IPS-18a (cell line): ENCODE results near the gene LRRC73.

ENCODE experiments used
- H3K27ac ChIP-seq: one replicate; pipeline ENCODE4 v1.5.1; 2013; ENCODE audit warnings: low read length
- H3K27me3 ChIP-seq: one replicate; pipeline ENCODE4 v1.6.1; 2013; ENCODE audit warnings: mild to moderate bottlenecking, low read length; ENCODE audit not compliant: control insufficient read depth, insufficient read depth
- H3K36me3 ChIP-seq: one replicate; pipeline ENCODE4 v1.6.1; 2013; ENCODE audit warnings: low read depth, low read length; ENCODE audit not compliant: control insufficient read depth
- H3K4me1 ChIP-seq: one replicate; pipeline ENCODE4 v1.6.1; 2013; ENCODE audit warnings: low read depth, low read length; ENCODE audit not compliant: control insufficient read depth
- H3K4me3 ChIP-seq: one replicate; pipeline ENCODE4 v1.5.1; 2013; ENCODE audit warnings: low read length
- H3K9ac ChIP-seq: one replicate; pipeline ENCODE4 v1.6.1; 2013; ENCODE audit warnings: mild to moderate bottlenecking, low read length, moderate library complexity
- H3K9me3 ChIP-seq: one replicate; pipeline ENCODE4 v1.6.1; 2013; ENCODE audit warnings: low read depth, low read length; ENCODE audit not compliant: control insufficient read depth

LRRC73 gene

DNA sequence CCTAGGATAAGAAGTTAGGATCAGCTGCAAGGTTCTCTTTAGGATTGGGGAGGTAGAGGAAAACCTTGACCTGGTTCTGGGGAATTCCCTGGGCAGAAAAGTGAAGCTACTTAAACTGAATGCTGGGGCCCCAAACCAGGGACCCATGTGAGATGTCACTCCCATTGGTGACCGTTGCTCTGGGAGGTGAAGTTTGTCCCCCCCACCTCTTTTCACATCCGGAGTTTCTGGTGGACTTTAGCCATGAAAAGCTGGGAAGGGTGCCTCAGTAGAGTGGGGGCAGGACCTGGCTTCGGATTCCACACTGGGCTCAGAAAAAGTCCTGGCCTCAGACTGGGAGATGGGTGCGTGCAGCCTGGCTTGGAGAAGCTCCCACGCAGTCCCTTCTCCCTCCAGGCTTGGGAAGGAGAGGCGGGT is 19.6 kb downstream of the LRRC73 start:
- Histone ChIP-seq H3K27me3 (no peaks in the 10 kb centered on the region), H3K9me3 (no peaks in the 10 kb centered on the region), H3K4me1 (no peaks in the 10 kb centered on the region), H3K27ac (no peak overlapping the region), H3K4me3 (no peak overlapping the region), H3K9ac (no peak overlapping the region), H3K36me3 (no peaks in the 10 kb centered on the region)

DNA sequence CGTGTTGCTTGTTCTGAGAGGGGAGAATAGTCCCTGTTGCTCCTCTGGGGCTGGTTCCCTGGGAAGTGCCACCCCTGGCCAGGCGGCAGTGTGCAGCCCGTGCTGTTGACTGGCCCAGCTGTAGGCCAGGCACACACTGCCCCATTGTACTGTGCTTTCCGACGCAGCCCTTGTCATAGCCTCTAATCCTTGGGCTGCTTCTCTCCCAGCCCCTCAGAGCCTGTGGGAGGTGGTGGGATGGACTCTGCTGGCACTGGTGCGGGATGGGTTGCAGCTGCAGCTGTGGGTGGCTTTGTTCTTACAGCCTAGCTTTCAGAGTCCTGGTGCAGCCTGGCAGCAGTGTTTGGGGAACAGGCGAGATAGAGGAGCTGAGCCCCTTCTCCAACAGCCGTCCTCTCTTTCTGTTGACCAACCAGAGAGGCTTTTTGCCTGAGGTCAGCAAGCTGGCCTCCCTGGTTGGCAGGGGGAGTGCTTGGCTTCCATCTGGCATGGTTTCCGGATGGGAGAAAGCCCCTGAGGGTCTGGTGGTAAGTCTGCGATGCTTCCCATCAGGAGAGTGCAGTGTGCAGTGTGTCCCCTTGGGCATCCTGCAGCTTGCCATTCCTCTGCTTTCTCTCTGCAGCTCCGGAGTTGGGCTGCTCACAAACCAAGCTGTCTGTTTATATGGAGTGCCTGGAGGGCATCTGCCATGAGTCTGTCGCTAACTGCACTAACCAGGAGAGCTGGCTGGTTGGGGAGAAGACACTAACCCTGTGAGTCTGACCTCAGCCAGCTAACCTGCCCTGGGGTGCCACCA is 20.7 kb downstream of the LRRC73 start:
- H3K27ac ChIP-seq = no peak overlapping the region

DNA sequence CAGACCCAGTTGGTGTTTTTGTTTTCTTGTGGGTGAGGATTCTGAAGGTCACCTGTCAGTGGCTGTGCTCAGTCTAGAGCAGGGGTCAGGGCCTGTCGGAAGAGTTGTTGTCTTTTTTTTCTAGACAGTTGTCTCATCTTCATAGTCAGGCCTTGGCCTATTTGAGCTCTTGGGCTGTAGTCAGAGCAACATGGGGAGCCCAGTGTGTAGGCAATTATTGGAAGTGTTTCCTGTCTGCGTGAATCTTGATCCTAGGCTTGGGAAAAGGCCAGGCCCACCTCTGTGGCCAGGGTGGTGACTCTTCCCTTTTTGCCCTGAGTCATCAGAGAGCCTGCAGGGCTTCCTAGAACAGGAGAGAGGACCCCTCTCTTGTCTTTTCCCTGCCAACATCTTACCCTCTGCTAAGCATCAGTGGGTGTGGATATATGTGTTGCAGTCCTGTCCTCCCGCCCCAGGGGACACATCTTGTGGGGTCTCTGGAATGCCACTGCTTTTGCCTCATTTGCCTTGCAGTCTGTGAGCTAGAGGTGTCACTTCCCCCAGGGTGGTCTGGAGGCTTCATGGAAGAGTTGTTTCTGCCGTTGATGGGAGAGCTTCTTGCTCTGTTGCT is 21.4 kb downstream of the LRRC73 start:
- no peaks in the 10 kb centered on the region for H3K4me1 ChIP-seq
- H3K27me3 ChIP-seq = no peaks in the 10 kb centered on the region
- H3K27ac ChIP-seq = no peak overlapping the region
- no peaks in the 10 kb centered on the region for H3K36me3 ChIP-seq
- no peak overlapping the region for H3K4me3 ChIP-seq
- no peaks in the 10 kb centered on the region for H3K9me3 ChIP-seq
- no peak overlapping the region for H3K9ac ChIP-seq

More for the DNA sequence above, 20.7 kb downstream of the LRRC73 start:
- H3K9ac ChIP-seq = no peak overlapping the region
- H3K4me1 ChIP-seq = no peaks in the 10 kb centered on the region
- H3K9me3 ChIP-seq = no peaks in the 10 kb centered on the region
- no peaks in the 10 kb centered on the region for H3K36me3 ChIP-seq
- no peaks in the 10 kb centered on the region for H3K27me3 ChIP-seq
- H3K4me3 ChIP-seq = no peak overlapping the region

DNA sequence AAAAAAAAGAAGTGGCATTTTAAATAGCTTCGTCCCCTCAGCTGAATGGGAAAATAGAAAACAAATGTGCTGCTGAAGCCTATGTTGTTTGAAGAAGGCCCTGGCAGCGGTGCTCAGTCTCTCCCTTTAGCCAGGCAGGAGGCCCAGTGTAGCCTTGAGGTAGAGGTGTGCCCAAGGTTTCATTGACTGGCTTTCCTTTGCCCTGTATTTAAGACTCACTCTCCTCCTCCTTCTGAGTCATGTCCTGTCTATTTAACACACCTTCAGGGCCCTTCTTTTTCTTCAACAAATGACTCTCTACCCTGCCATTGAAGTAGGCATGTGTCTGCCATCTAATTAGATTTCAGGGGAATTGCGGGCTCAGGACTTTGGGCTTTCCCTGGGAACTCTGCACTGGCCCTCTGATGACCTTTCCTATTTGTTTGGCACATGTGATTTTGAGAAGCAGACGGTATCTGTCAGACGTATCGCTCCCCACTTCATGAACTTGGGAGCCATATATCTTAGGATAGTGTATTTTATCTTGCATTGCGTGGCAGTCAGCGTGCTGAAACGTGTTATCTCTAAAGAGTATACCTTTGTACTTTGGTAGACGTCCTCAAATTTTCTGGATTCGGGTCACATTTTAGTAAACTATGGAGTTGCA is 28.4 kb downstream of the LRRC73 start:
- H3K36me3 ChIP-seq = peaks cover 3% of the 10 kb centered on the region
- H3K27me3 ChIP-seq = no peaks in the 10 kb centered on the region
- H3K27ac ChIP-seq = no peak overlapping the region
- no peaks in the 10 kb centered on the region for H3K9me3 ChIP-seq
- peak overlapping the region; percentile 32 for H3K4me3 ChIP-seq
- H3K9ac ChIP-seq = no peak overlapping the region
- H3K4me1 ChIP-seq = peaks cover 26% of the 10 kb centered on the region

DNA sequence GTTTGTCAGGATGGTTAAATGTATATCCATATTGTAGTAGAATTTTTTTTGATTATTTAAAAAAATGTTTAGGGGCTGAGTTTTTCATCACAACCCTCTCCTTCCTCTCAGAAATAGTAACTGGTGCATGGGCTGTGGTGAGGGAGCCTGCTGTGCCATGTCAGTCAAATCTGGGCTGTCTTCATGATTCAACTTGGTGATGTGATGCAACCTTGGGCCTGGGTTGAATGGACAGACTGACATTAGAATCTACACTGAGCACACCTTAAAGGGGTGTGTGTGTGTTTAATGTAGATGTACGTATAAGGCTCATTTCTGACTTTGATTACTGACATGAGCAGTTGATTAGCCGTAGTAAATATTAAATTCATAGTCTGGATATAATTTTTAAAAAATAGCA is 29.1 kb downstream of the LRRC73 start:
- peaks cover 3% of the 10 kb centered on the region for H3K36me3 ChIP-seq
- H3K27me3 ChIP-seq = no peaks in the 10 kb centered on the region
- no peak overlapping the region for H3K27ac ChIP-seq
- H3K9ac ChIP-seq = no peak overlapping the region
- no peaks in the 10 kb centered on the region for H3K9me3 ChIP-seq
- H3K4me1 ChIP-seq = peaks cover 27% of the 10 kb centered on the region
- no peak overlapping the region for H3K4me3 ChIP-seq

DNA sequence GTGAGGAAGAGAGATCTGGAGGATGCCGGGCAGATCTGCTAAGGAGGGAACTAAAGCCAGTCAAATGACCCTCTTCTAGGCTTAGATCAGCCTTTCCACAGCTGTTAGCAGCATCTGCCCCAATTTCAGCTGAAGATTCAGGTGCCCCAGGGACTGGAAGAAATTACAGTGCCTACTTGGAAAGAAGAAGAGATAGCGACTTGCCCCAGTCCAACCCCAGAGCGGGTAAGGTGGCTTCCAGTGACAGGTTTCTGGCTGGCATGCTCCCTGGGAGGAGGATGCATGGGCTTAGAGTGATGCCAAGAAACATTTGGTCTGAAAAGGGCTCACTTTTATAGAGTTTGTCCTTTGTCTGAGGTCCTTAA is 32.2 kb downstream of the LRRC73 start:
- Histone ChIP-seq H3K9ac (peak overlapping the region; percentile 87), H3K36me3 (peaks cover 3% of the 10 kb centered on the region), H3K27ac (peak overlapping the region; percentile 27), H3K27me3 (no peaks in the 10 kb centered on the region), H3K4me3 (peak overlapping the region; percentile 79), H3K4me1 (peaks cover 27% of the 10 kb centered on the region), H3K9me3 (no peaks in the 10 kb centered on the region)

DNA sequence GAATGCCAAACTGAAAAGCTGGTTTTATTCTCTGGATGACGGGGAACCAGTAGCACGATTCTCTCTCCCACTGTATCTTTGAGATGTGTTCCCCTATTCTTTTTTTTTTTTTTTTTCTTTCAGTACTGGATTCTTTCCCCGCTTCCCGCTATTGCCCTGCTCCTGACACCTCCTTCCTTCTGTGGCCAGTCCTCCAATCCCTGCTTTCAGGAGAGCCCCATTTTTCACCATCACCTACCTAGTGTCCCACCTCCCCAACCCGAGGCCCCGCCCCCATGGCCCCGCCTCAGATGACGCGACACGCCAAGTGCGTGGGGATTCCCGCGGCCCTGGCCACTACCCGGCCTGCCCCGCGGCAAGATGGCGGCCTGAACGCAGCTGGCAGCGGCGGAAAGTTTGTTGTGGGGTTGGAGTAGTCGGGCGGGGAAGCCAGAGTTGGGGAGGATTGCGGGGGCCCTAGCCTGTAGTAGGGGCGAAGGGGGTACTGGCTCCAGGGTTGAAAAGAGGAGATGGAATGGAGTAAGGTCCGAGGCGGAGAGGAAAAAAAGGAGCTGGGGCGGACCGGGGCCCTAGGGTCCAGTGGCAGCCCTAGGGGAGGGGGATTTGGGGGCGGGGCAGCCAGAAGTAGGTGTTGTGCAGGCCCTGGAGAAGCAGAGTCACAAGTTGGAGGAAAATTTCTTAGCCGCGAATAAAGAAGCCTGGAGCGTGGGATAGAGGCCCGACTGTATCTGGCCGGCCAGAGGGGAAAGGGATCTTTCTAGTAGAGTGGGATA is 32.7 kb downstream of the LRRC73 start, which contains the start of gene TJAP1:
TJAP1 (plus strand) TSS at position 336 of the 773 bp plus-strand sequence. CDS start 21,432 bp downstream, outside the sequence.
- H3K9ac ChIP-seq = peak within 1 kb of the TSS; percentile 87
- H3K4me3 ChIP-seq = peak within 1 kb of the TSS; percentile 79
- H3K36me3 ChIP-seq = peaks cover 3% of the 10 kb centered on the region
- H3K9me3 ChIP-seq = no peaks in the 10 kb centered on the region
- peaks cover 25% of the 10 kb centered on the region for H3K4me1 ChIP-seq
- H3K27me3 ChIP-seq = no peaks in the 10 kb centered on the region
- peak within 1 kb of the TSS; percentile 33 for H3K27ac ChIP-seq

DNA sequence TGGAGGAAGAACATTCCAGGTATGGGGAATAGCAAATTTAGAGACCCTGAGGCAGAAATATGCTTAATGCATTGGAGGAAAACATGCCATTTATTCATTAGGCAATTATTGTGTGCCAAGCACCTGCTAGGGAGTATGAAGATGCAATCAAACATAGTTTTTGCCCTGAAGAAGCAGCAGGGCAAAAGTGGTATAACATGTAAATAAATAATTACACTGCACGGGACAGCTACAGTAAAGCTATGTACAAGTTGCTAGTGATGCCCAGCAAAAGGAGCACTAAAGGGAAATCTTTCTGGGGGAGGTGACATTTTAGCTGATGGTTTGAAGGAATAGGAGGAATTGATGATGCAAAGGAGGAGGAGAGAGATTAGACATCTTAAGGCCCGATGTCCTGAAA is 33.4 kb downstream of the LRRC73 start:
- peak overlapping the region; percentile 87 for H3K9ac ChIP-seq
- H3K4me3 ChIP-seq = peak overlapping the region; percentile 79
- no peaks in the 10 kb centered on the region for H3K27me3 ChIP-seq
- H3K4me1 ChIP-seq = peaks cover 18% of the 10 kb centered on the region
- H3K36me3 ChIP-seq = peaks cover 3% of the 10 kb centered on the region
- no peaks in the 10 kb centered on the region for H3K9me3 ChIP-seq
- H3K27ac ChIP-seq = peak overlapping the region; percentile 33

DNA sequence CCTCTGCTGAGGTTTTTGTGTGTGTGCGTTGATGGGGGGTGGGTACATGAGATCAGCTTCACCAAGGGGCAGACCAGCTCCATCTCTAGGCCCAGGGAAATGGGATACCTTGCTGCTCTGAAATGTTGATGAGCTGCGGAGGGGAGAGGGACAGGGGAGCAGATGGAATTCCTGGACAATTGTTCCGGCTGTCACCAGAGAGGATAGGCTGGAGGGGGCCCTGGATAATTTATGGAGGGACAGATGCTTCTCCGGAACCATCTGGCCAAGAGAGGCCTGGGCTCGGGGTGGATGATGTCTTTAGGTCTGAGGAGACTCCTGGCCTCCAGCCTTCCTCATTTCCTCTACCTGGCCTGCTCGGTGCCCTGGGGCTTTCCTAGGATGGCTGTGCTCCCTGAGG is 34.6 kb downstream of the LRRC73 start:
- Histone ChIP-seq H3K27me3 (no peaks in the 10 kb centered on the region), H3K4me1 (peaks cover 12% of the 10 kb centered on the region), H3K36me3 (peaks cover 3% of the 10 kb centered on the region), H3K27ac (no peak overlapping the region), H3K4me3 (no peak overlapping the region), H3K9me3 (no peaks in the 10 kb centered on the region), H3K9ac (no peak overlapping the region)

DNA sequence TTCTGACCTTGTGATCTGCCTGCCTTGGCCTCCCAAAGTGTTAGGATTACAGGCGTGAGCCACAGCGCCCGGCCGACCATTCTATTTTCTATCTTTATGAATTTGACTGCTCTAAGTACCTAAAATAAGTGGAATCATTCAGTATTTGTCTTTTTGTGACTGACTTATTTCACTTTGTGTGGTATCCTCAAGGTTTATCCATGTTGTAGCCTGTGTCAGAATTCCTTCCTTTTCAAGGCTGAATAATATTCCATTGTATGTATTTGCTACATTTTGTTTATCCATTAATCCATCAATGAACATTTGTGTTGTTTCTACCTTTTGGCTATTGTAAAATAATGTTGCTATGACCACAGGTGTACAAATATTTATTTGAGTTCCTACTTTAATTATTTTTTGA is 37.6 kb downstream of the LRRC73 start:
- Histone ChIP-seq H3K9ac (no peak overlapping the region), H3K9me3 (no peaks in the 10 kb centered on the region), H3K36me3 (no peaks in the 10 kb centered on the region), H3K27me3 (no peaks in the 10 kb centered on the region), H3K27ac (no peak overlapping the region), H3K4me3 (no peak overlapping the region), H3K4me1 (peaks cover 13% of the 10 kb centered on the region)

DNA sequence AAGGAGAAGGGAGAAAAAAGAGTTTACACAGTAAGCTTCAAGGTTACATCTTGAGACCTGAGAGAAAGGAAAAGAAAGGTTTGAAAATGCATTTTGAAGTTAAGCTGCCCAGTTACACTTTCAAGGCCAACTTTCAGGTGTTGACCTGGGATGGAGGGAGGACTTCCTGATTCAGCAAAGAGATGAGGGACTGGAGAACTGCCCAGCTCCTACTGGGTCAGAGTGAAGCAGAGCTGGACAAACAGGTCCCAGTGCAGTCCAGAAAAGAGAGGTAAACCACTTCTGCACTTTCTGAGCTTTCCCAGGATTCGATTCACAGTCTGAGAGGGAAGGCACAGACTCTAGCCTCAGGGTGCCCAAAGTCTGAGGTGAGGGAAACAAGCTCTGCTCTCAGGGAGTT is 38.7 kb downstream of the LRRC73 start:
- no peak overlapping the region for H3K4me3 ChIP-seq
- no peaks in the 10 kb centered on the region for H3K36me3 ChIP-seq
- H3K9ac ChIP-seq = no peak overlapping the region
- no peak overlapping the region for H3K27ac ChIP-seq
- H3K4me1 ChIP-seq = peaks cover 8% of the 10 kb centered on the region
- no peaks in the 10 kb centered on the region for H3K27me3 ChIP-seq
- H3K9me3 ChIP-seq = no peaks in the 10 kb centered on the region
